ENCODE results near the gene TCEAL7.

- TF ChIP-seq EZH2 (IDR thresholded peaks at IDR 0.05; ENCODE audit: low read depth, unreplicated experiment) (no peak), CTCF (conservative IDR thresholded peaks at IDR 0.05; ENCODE audit: low read depth in 2 of 2) (no peak), POLR2AphosphoS5 (IDR thresholded peaks at IDR 0.05; ENCODE audit: low read depth) (no peak), REST (IDR thresholded peaks at IDR 0.05; ENCODE audit: unreplicated experiment) (no peak)
Observed at GRCh38 chrX:103367502-103367901, 37.5 kb downstream of the TCEAL7 start.

Measured in GM23338 (cell line).